Muscle of arm (tissue), 12 donors: ENCODE results near the gene DMBX1. TPM values are rescaled to one million over a fixed set of nuclear protein-coding genes. Genes with fewer than 3 reads are reported as not detected.

Source experiments
- DNase-seq: peaks from one replicate; pipeline ENCODE4 v3.0.0-alpha.2; 2013
- polyA plus RNA-seq, 12 donors: library from polyadenylated mRNA; unstranded; fragments of 120-200 nt; gene quantifications; one replicate each; pipeline ENCODE4 v1.2.1, GENCODE V29; 2013; ENCODE audit not compliant: insufficient read length in 12 of 12

DMBX1 gene
- polyA plus RNA-seq, 12 donors = 0.04 to 0.07 (median 0.07) TPM; not detected in 9

GRCh38 chr1:46483589-46483988 lies 6.0 kb upstream of the DMBX1 start:
- DNase-seq = no peak

- no peak for DNase-seq
Observed at GRCh38 chr1:46484783-46485490, 4.7 kb upstream of the DMBX1 start.

GRCh38 chr1:46485564-46486431 lies 3.8 kb upstream of the DMBX1 start:
- DNase-seq = no peak

- DNase-seq = no peak
Observed at GRCh38 chr1:46486432-46487015, 3.1 kb upstream of the DMBX1 start.

GRCh38 chr1:46487818-46488218 lies 1.8 kb upstream of the DMBX1 start:
- DNase-seq = no peak

GRCh38 chr1:46488343-46489168 lies 1.1 kb upstream of the DMBX1 start:
- DNase-seq = no peak

- no peak for DNase-seq
Observed at GRCh38 chr1:46489169-46489637, 433 bp upstream of the DMBX1 start.

DNA sequence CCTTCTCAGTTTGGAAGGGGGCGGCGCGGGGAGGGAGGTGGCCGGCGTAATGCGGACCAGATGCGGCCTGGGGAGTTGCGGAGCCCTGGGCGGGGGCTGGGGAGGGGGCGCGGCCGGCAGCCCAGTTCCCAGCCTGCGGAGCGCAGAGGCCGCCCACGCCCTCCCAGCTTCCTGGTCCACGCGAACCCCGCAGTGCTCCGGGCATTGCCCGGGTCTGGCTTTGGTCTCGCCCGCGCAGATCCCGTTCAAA lies 695 bp downstream of the DMBX1 start:
- no peak for DNase-seq

GRCh38 chr1:46490656-46491442 lies 1.2 kb downstream of the DMBX1 start:
- no peak for DNase-seq

DNA sequence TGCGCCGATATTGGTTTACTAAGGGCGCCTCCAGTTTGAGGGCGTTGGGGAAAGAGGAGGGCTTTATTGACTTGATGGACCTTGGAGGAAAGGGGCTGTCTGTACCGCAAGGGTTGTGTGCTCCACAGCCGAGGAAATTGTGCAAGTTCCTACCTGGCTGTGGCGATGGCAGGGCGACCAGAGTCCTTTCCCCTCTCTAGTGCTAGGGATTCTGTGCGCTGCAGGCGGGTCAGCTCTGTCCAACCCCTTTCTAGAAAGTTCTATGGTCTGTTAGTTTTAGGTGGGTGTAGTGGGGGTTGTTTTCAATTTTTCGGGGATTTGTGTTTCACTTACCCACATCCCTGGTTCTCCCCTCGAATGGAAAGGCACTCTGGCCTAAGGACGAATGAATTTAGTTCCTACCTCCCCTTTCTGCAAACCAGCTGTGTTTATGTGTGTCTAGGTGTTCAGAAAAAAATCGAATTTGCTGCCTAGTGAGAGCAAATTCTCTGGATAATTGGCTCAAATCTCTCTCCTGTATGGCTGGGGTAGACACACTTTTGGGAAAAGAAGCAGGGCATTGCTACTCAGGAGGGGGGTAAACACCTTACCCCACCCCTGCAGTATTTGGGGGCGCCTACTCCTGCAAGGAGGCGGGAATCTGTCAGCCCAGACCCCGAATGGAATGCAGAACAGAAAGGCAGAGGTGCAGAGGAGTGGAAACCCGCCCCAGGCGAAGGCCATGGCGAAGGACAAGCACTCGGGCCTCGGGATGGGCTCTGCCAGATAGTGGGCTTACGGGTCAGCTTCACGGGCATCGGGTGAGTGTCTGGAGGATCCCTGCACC lies 2.0 kb downstream of the DMBX1 start:
- DNase-seq = no peak

GRCh38 chr1:46492269-46492853 lies 2.7 kb downstream of the DMBX1 start:
- no peak for DNase-seq

GRCh38 chr1:46492871-46493270 lies 3.2 kb downstream of the DMBX1 start:
- DNase-seq = no peak

DNA sequence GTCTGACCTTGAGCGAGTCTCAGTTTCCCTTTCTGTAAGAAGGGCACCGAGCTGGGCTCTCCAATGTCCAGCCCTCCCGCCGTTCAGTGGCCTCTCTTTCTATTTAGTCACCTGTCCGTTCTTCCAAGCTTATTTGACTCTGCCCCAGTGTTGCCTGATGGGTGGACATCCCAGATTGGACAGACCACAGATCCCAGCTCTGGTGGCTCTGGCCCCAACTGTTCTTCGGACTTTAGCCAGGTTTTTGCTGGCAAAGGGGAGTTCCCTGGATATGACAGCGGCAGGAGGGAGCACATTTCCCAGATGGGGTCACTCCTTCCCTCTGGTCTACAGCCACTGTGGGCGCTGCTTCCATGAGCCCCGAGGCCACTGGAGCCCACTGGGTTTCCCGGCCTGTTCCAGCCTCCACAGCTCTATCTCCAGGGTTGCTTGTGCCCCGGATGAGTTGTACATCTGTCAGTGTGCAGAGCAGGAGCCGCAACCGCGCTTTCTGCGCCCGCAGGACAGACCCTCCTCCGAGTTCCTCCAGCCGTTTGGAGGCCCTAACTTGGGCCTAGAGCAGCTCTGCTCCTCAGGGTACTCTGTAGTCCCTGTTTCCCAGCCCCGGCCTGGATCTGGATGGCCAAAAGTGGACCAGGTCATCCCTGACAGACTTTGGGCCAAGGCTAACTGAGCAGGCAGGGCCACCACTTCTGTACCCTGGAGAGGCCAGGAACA lies 3.8 kb downstream of the DMBX1 start:
- DNase-seq = no peak

- DNase-seq = no peak
Observed at GRCh38 chr1:46494910-46495309, 5.3 kb downstream of the DMBX1 start.

DNA sequence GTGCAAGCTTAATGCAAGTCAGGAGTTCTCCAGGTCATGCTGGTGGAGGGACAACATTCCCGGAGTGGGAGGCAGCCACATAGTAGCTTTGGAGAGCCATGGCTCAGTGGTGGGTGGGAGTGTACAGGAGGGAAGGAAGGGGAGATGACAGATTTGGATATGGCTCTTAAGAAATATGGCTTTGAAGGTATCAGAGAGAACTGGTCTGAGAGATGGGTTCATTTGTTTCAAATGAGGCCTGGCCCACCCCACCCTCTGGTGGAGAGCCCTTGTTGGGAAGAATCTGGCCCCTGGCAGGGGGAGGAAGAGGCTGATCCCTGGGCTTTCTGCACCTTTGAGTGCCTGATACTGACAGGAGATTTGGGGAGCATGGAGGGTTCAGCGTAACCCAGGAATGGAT lies 6.1 kb downstream of the DMBX1 start:
- DNase-seq = no peak

- DNase-seq = no peak
Observed at GRCh38 chr1:46496505-46496904, 6.9 kb downstream of the DMBX1 start.

DNA sequence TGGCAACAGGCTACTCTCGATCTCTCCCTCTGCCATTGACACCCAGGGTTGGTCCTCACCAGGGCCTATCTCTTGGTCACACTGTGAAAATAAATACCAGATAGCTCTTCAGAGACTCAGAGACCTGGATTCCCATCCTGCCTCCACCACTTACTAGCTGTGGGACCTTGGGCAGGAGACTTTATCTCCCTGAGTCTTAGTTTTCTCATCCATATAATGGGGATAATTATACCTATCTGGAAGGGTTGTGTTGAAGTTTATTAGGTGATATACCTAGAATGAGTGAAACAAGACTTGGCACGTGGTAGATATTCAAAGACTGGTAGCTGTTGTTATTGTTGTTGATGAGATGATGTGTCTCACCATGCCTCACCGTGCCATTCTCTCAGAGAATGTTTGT lies 7.4 kb downstream of the DMBX1 start:
- DNase-seq = no peak

GRCh38 chr1:46497665-46498064 lies 8.0 kb downstream of the DMBX1 start:
- no peak for DNase-seq

DNA sequence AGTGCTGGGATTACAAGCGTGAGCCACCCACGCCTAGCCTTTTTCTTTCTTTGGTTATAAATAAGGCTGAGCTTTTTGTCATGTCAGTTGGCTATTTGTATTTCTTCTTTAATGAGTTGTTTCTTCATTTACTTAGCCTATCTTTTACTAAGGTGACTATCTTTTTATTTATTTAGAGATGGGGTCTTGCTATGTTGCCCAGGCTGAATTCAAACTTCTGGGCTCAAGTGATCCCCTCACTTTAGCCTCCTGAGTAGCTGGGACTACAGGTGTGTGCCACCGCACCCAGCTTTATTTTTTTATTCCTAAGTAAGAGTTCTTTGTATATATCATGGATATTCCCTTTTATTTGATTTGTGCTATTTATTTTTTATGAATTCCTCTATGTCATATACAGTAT lies 11.9 kb downstream of the DMBX1 start:
- DNase-seq = no peak
